HUES6 (cell line): Measurements from ENCODE around the gene MAP1B.

Experiments used
- H3K27ac ChIP-seq: 2 replicates; pipeline ENCODE4 v1.7.0; 2013; ENCODE audit warnings: low read depth, mild to moderate bottlenecking, low read length, inconsistent platforms
- H3K27me3 ChIP-seq: 2 replicates; pipeline ENCODE4 v1.6.1; 2013; ENCODE audit warnings: low read length; ENCODE audit not compliant: control insufficient read depth, insufficient read depth
- H3K36me3 ChIP-seq: 2 replicates; pipeline ENCODE4 v1.6.1; 2013; ENCODE audit warnings: low read length; ENCODE audit not compliant: control insufficient read depth, insufficient read depth
- H3K4me1 ChIP-seq: 2 replicates; pipeline ENCODE4 v1.6.1; 2013; ENCODE audit warnings: low read length; ENCODE audit not compliant: control insufficient read depth, insufficient read depth
- H3K4me3 ChIP-seq: 2 replicates; pipeline ENCODE4 v1.5.1; 2013; ENCODE audit warnings: low read depth, low read length
- H3K9ac ChIP-seq: one replicate; pipeline ENCODE4 v1.6.1; 2013; ENCODE audit warnings: mild to moderate bottlenecking, low read length
- H3K9me3 ChIP-seq: 2 replicates; pipeline ENCODE4 v1.6.1; 2013; ENCODE audit warnings: low read depth, low read length; ENCODE audit not compliant: control insufficient read depth, insufficient read depth

The MAP1B gene

DNA sequence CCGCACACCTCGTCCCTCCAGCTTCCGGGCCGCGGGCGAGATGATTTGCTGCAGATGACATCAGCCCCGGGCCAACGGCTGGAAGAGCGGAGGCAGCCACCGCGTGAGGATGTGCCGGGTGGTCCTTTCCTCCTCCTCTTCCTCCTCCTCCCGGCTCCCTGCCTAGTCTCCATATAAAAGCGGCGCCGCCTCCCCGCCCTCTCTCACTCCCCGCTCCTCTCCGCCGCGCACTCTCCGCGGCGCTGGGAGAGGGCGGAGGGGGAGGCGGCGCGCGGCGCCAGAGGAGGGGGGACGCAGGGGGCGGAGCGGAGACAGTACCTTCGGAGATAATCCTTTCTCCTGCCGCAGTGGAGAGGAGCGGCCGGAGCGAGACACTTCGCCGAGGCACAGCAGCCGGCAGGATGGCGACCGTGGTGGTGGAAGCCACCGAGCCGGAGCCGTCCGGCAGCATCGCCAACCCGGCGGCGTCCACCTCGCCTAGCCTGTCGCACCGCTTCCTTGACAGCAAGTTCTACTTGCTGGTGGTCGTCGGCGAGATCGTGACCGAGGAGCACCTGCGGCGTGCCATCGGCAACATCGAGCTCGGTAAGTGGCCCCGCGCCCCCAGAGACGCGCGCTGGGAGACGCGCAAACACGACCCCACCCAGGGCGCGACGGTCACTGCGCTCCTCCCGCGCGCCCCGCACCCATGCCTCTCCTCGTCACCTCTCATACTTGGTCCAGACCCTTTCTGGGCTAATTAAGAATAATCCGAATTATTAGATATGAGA is at the start of gene MAP1B:
MAP1B (plus strand) TSS at position 345 of the 770 bp plus-strand sequence; CDS start at position 402, 57 bp downstream.
- Histone ChIP-seq H3K9ac (peak within 1 kb of the TSS; percentile 94), H3K36me3 (peaks cover 10% of the 10 kb centered on the region; the same call in 1 of the 2 replicates), H3K9me3 (no peaks in the 10 kb centered on the region), H3K4me1 (peaks cover 28% of the 10 kb centered on the region), H3K27ac (peak within 1 kb of the TSS; percentile 66; the same call in 1 of the 2 replicates), H3K27me3 (no peaks in the 10 kb centered on the region), H3K4me3 (peak within 1 kb of the TSS; percentile 98)

DNA sequence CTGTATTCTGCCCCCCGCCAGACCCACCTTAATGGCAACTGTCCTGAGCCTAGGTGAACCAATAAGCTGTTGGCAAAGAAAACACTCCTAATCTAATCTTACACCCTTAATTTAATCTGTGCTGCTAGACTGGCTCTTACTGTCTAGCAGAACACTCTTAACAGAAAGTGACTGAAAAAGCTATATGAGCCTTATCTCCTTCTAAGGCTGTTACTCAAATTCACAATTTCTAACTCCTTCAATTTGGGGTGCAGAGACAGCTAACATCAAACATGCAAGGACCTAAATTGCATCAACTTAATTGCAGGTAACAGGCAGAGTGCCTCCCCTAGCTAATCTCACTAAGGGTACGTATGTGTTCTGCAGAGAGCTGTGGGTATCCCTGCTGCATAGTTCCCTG is 49.5 kb upstream of the MAP1B start:
- no peak overlapping the region for H3K27ac ChIP-seq
- no peak overlapping the region for H3K9ac ChIP-seq
- H3K27me3 ChIP-seq, result no peaks in the 10 kb centered on the region
- no peaks in the 10 kb centered on the region for H3K4me1 ChIP-seq
- no peaks in the 10 kb centered on the region for H3K36me3 ChIP-seq
- H3K4me3 ChIP-seq, result no peak overlapping the region
- no peaks in the 10 kb centered on the region for H3K9me3 ChIP-seq

DNA sequence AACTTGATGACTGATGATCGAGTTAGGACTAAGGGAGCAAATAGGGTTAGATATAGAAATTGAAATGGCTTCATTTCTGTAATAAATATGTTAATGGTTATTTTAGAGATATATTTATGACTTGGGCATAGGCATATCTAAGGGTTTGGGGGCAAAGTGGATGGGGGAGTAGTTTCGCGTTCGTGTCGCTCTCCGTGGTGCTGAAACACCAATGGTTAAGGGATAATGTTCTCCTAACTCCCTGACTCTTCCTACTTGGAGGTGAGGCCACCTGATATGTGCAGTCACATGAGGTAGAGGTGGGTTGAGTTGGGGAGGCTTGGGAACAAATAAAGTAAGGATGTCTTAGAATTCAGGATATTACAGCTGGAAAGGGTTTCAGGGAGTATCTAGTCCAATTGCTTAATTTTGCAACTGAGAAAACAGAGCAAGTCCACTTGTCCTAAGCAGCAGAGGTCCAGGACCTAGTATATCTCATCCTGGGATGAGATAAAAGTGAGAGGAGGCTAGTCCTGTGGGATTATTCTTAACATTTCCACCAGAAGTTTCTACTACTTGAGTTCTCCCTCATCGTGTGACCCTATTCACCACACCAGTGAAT is 44.0 kb upstream of the MAP1B start:
- H3K27ac ChIP-seq, result no peak overlapping the region
- H3K9me3 ChIP-seq, result no peaks in the 10 kb centered on the region
- H3K4me3 ChIP-seq, result no peak overlapping the region
- no peaks in the 10 kb centered on the region for H3K36me3 ChIP-seq
- H3K4me1 ChIP-seq, result peaks cover 37% of the 10 kb centered on the region
- H3K9ac ChIP-seq, result no peak overlapping the region
- H3K27me3 ChIP-seq, result no peaks in the 10 kb centered on the region

DNA sequence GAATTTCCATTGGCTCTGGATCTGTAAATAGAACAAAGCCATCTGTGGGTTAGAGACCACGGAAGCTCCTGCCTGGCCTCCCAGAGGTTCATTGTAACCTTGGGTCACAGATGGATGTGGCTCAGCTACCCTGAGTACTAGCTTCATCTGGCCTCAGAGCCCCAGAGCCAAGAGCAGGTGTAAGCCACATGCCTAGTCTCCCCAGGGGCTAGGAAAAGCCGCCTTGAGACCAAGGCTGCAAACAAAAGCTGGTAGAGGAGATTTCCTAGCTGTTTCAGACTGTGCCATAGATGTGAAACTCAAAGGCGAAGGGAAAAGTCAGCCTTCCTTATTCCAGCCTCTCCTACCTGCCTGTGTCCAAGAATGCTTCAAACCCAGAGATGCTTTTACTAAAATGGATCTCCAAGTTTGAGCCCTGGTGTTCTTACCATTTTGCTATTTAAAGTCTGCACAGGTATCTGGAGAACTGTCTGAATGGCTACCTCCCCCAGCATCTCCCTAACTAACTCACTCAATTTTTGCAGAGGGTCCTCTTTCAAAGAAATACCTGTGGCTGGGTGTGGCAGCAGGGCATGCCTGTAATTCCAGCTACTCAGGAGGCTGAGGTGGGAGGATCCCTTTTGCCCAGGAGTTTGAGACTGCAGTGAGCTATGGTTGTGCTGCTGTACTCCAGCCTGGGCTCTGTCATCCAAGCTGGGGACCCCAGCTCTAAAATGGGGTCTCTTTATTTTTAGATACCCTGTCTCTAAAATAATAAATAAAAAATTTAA is 42.3 kb upstream of the MAP1B start:
- H3K9ac ChIP-seq, result peak overlapping the region; percentile 38
- peak overlapping the region; percentile 16; the same call in 1 of the 2 replicates for H3K4me3 ChIP-seq
- peaks cover 37% of the 10 kb centered on the region for H3K4me1 ChIP-seq
- H3K27me3 ChIP-seq, result no peaks in the 10 kb centered on the region
- no peaks in the 10 kb centered on the region for H3K36me3 ChIP-seq
- no peaks in the 10 kb centered on the region for H3K9me3 ChIP-seq
- H3K27ac ChIP-seq, result no peak overlapping the region

DNA sequence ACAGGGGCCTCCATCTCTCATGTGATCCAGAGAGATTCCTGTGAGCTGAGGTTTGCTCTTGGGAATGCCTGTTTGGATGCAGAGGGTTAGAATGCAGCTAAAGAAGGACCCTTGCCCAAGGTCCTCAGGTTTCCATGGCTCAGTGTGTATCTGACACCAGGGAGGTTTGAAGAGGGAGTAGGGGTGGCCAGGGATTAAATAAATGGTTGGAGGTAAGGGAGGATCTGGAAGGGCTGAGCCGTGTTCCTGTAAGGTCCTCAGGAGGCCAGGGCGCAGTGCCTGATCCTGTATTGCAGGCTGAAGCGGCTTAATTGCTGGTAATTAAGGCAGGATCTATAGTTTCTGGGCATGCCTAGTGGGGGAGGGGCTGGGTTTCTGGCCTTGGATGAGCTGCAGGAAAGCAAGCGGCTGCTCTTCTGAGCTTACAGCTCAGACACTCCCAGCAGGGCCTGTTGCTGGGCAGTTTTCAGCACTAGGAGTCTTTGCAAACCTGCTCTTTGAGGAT is 41.5 kb upstream of the MAP1B start:
- no peaks in the 10 kb centered on the region for H3K36me3 ChIP-seq
- H3K4me1 ChIP-seq, result peaks cover 43% of the 10 kb centered on the region
- no peaks in the 10 kb centered on the region for H3K9me3 ChIP-seq
- no peaks in the 10 kb centered on the region for H3K27me3 ChIP-seq
- peak overlapping the region; percentile 45; the same call in 1 of the 2 replicates for H3K27ac ChIP-seq
- H3K9ac ChIP-seq, result peak overlapping the region; percentile 70
- H3K4me3 ChIP-seq, result peak overlapping the region; percentile 5; the same call in 1 of the 2 replicates

DNA sequence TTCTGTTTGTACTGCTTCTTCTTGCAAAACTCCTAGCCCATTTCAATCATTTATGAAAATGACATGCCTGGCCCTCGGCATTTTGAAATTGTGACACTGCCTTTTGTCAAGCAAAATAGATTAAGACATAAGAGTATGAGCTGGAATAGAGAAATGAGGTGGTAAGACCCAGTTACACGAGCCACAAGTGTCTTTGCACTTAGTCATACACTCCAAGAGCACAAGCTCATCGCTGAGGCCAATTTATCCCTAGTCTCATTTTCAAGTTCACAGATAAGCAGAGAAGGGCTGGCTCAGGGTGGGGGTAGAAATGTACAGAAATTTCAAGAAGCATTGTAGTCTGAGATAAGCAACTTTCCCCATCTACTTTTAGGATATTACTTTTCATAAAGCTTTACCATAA is 40.6 kb upstream of the MAP1B start:
- Histone ChIP-seq H3K9me3 (no peaks in the 10 kb centered on the region), H3K4me1 (peaks cover 45% of the 10 kb centered on the region), H3K4me3 (no peak overlapping the region), H3K36me3 (no peaks in the 10 kb centered on the region), H3K27me3 (no peaks in the 10 kb centered on the region), H3K27ac (no peak overlapping the region), H3K9ac (no peak overlapping the region)

DNA sequence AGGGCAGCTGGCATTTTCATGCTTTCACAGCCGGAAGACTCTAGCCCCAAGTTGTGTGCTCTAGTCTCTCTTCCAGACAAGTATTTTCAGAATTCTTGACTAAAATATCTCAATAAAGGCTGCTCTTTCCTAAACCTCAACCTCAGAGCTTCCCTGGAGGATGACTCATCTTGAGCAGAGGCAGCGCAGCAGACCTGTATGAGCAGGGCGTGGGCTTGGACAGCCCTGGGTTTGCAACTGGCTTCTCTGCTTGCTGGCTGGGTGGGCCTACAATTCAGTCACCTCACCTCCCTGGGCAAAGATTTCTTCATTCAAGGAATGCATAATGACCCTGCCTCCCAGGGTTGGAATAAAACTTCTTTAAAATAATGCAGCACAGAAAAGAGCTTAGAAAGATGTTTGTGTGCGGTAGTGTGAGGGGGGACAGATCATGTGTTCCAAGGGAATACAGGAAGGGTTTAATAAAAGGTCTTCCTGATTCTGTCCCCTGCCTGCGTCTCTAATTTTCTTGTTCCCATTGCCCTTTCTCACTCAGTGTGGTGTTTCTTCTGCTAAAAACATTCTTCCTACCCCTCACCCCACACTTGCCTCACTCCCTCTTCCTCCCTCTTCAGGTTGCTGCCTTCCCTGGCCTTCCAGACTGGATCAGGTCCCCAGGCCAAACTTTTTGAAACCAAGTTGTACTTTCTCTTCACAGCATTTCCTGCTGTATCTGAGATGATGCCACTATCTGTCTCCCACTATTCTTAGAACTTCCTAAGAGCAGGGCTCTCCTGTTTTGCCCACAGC is 39.4 kb upstream of the MAP1B start:
- H3K9me3 ChIP-seq, result no peaks in the 10 kb centered on the region
- no peaks in the 10 kb centered on the region for H3K36me3 ChIP-seq
- H3K4me3 ChIP-seq, result no peak overlapping the region
- H3K27me3 ChIP-seq, result no peaks in the 10 kb centered on the region
- no peak overlapping the region for H3K9ac ChIP-seq
- peaks cover 45% of the 10 kb centered on the region for H3K4me1 ChIP-seq
- no peak overlapping the region for H3K27ac ChIP-seq

DNA sequence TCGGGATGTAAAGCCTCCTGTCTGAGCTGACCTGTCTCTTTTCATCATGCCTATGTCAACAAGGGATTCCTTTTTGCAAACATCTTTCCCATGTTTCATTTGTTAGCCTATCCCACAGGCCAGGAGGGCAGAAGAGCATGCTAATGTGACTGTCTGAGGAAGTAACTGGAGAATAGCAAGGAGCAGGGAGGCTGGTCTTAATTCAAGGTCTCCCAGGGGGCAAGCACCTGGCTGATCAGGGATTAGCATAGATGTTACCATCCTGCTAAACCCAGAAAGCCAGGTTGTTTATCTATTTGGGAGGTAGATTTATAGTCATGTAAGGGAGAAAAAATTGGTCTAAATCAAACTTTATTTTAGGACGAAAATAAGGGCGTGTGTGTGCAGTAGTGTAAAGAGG is 36.7 kb upstream of the MAP1B start:
- no peaks in the 10 kb centered on the region for H3K36me3 ChIP-seq
- no peak overlapping the region for H3K27ac ChIP-seq
- no peaks in the 10 kb centered on the region for H3K9me3 ChIP-seq
- H3K4me3 ChIP-seq, result no peak overlapping the region
- no peaks in the 10 kb centered on the region for H3K27me3 ChIP-seq
- H3K4me1 ChIP-seq, result peaks cover 35% of the 10 kb centered on the region
- H3K9ac ChIP-seq, result no peak overlapping the region

DNA sequence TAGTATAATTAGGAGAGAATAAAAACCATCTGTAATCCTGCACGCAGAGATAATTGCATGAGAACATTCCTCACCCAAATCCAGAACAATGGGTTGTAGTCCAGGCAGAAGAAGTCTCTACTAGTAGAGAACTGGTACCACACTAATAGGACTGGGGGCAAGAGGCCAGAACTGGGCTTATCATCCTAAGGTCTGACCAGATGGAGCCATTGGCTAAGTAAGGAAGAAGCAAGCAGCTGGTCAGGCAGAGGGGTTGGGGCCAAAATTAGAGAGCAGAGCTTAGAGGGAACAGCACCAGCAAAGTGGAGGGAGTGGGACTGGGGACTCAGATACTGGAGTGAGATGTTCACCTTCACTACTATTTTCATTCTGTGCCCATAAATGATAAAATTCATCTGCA is 35.4 kb upstream of the MAP1B start:
- Histone ChIP-seq H3K9me3 (no peaks in the 10 kb centered on the region), H3K9ac (no peak overlapping the region), H3K27me3 (no peaks in the 10 kb centered on the region), H3K4me3 (no peak overlapping the region), H3K36me3 (no peaks in the 10 kb centered on the region), H3K4me1 (peaks cover 27% of the 10 kb centered on the region), H3K27ac (no peak overlapping the region)

DNA sequence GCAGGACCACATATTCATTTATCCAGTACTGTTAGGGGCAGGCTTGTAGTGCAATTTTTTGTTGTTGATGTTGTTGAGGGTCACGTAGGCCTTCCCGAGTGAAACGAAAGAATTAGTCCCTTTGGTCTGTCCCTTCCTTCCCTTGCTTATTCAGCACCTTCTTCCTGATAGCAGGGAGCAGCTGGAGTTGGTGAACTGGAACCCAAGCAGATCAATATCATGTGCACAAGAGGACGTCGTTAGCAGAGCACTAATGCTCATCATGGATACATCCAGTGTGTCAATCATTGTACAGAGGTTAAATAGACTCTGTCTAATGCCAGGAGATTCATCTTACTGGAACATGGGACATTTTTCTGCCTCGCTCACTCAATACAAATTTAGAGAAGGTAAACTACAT is 33.0 kb upstream of the MAP1B start:
- Histone ChIP-seq H3K36me3 (no peaks in the 10 kb centered on the region), H3K9me3 (no peaks in the 10 kb centered on the region), H3K27ac (no peak overlapping the region)

More for the DNA sequence above, 33.0 kb upstream of the MAP1B start:
- peaks cover 22% of the 10 kb centered on the region for H3K4me1 ChIP-seq
- no peaks in the 10 kb centered on the region for H3K27me3 ChIP-seq
- no peak overlapping the region for H3K9ac ChIP-seq
- no peak overlapping the region for H3K4me3 ChIP-seq
